HG02840 (cell line): Measurements from ENCODE around the gene ZNF37A.
"Not testable (repeated sequence)": the region's sequence is repeated elsewhere in the genome, so short reads cannot be mapped to it uniquely, and the experiment has no call there.

Experiments used
- ATAC-seq: cut with Tn5 transposase; IDR thresholded peaks from one replicate; pipeline ENCODE4 v1.9.1; 2021; ENCODE audit warnings: mild to moderate bottlenecking, moderate library complexity, moderate number of reproducible peaks; ENCODE audit not compliant: unreplicated experiment, low FRiP score

Gene ZNF37A

DNA sequence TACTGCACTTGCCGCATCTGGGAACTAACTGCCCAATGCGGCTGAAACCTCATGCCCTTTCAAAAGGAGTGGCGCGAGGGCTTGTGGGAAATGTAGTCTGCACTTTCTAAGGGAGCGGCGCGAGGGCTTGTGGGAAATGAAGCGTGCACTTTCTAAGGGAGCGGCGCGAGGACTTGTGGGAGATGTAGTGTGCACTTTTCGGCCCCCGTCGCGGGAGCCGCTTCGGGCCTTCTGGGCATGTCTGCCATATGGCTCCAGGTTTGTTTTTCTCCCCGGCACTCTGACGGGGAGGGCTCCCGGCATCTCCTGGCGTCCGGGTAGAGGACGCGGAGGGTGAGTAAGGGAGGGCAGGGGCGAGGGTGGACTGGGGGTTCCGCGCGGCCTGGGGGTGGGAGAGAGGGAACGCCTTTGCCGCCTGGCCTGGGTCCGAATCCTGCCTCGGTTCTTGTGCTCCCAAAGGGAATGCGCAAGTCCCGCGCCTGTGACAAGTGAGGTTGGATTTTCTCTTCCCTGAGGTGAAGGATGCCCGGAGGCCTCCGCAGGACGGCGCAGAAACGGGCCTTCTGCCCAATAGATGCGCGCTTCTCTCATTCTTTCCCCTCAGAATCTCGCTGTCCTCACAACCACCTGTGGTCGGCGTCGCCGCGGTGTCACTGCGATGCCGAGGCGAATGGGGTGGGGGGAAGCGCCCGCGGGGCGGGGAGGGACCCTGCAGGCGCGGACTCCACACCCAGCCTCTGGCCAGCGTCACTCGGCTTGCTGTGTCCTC, at the start of gene ZNF37A:
ZNF37A (plus strand) TSS at position 180 of the 769 bp plus-strand sequence. CDS start 2,281 bp downstream, outside the sequence.
- ATAC-seq: peak; percentile 98

GRCh38 chr10:38045129-38045528, 49.0 kb upstream of the ZNF37A start:
- no peak for ATAC-seq

DNA sequence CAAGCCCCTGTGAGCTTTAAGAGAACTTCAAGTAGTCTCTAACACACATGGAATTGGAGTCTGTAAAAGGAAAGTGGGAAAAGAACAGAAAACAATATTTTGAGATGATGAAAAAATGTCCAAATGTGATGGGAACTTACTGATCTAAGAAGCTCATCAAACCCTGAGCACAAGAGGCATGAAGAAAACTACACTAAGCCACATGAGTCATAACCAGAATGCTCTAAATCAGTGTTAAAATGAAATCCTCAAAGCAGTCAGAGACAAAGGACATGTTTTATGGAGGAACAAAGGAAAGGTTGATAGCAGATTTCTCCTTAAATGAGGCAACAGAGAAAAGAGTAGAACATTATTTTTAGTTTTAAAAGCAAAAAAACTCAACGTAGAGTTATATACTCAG, 46.5 kb upstream of the ZNF37A start:
- ATAC-seq: no peak

GRCh38 chr10:38050212-38050611, 43.9 kb upstream of the ZNF37A start:
- no peak for ATAC-seq

GRCh38 chr10:38054361-38054797, 39.8 kb upstream of the ZNF37A start:
- no peak for ATAC-seq

GRCh38 chr10:38055274-38055894, 38.8 kb upstream of the ZNF37A start:
- not testable (repeated sequence) for ATAC-seq

DNA sequence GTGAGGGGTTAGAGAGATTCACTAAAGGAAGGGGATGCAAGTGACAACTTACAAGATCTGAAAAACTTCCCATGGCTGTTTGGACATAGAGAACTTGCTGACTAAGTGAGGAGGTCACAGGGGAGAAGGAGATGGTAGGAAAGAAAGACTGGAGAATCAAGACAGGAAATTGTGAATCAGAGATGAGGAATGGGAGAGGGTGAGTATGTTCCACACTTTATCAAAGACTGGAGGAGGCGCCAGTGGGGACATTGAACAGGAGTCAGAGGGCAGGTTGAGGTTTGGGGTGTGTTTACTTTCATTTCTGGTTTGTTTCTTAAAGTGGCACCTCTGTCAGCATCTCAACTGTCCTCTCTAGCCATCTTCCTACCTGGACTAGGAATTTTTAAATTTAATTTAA, 24.5 kb upstream of the ZNF37A start:
- not testable (repeated sequence) for ATAC-seq

DNA sequence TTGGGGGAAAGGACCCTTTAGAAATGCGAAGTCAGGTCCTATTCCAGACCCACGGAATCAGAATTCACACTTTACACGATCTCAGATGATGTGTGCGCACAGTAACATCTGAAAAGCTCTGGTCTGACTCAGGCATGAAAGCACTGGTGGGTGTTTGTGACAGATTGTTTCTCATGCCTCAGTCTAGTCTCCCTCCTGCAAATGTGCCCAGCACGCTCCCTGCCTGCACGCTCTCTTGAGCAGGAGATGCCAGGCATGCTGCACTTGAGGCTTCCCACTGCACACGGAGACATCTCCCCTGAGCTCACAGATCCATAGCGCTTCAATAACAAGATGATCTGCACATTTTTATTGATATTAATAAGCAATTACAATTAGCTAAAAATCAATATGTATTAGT, 23.6 kb upstream of the ZNF37A start:
- ATAC-seq: no peak

GRCh38 chr10:38072552-38072951, 21.6 kb upstream of the ZNF37A start:
- ATAC-seq: no peak

DNA sequence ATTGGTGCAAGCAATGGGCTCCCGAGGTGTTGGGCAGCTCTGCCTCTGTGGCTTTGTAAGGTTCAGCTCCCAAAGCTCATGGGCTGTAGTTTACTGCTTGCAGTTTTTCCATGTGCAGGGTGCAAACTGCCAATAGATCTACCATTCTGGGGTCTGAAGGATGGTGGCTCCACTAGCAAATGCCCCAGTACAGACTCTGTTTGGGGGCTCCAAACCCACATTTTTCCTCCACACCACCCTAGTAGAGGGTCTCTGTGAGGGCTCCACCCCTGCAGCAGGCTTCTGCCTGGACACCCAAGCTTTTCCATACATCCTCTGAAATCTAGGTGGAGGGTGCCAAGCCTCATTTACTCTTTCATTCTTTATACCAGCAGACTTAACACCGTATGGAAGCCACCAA, 17.4 kb upstream of the ZNF37A start:
- no peak for ATAC-seq

GRCh38 chr10:38093318-38093717, 819 bp upstream of the ZNF37A start:
- not testable (repeated sequence) for ATAC-seq

- peak; percentile 29 for ATAC-seq
These were observed 350 bp upstream of the ZNF37A start for GRCh38 chr10:38093816-38094157.

DNA sequence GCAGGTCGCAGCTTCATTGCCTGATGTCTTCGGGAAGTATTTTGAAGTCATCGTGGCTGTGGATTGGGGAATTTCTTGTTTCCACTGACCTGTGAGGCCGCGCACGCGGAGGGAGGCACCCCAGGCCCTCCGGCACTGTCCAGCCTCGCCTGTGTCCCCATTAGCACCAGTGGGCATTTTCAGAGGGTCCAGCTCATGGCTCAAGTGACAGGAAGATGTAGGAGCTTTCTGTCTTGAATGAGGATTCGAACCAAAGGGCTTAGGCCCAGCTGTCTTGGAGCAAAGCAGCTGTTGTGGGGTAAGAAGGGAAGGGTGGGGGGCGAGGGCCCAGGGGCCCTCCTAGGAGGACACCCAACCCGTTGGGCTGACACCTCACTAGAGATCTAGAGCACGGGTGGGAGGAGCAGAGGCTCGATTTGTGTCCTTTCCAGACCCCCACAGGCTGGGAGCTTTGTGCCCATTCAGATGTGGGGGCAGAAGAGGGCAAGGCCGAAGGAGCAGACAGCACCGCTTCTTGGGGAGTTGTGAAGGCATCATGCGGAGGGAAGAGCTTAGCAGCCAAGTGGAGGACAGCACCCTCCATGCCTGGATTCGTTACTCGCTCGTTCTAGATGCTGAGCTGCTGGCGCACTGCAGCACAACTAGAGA, 914 bp downstream of the ZNF37A start:
- ATAC-seq: no peak

- no peak for ATAC-seq
These were observed 8.7 kb downstream of the ZNF37A start for GRCh38 chr10:38102880-38103279.

DNA sequence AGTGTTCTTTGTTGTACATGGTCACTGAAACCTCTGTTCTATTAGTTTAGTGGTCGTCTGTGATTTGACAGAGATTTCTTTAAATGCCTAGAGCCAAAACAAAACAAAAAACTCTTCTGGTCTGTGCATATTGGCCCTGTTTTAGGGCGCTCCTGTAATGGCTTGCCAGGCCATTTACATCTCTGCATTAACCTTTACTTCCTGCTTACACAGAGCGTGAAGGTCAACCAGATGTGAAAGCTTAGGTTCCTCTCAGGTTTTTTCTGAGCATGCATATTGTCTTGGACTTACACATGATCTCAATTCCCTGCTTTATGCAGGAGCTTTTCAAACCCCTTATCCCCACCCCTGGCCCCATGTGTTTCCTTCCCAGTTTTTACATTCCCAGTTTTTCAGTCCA, 9.6 kb downstream of the ZNF37A start:
- no peak for ATAC-seq

GRCh38 chr10:38112159-38112558, 18.0 kb downstream of the ZNF37A start:
- ATAC-seq: no peak

DNA sequence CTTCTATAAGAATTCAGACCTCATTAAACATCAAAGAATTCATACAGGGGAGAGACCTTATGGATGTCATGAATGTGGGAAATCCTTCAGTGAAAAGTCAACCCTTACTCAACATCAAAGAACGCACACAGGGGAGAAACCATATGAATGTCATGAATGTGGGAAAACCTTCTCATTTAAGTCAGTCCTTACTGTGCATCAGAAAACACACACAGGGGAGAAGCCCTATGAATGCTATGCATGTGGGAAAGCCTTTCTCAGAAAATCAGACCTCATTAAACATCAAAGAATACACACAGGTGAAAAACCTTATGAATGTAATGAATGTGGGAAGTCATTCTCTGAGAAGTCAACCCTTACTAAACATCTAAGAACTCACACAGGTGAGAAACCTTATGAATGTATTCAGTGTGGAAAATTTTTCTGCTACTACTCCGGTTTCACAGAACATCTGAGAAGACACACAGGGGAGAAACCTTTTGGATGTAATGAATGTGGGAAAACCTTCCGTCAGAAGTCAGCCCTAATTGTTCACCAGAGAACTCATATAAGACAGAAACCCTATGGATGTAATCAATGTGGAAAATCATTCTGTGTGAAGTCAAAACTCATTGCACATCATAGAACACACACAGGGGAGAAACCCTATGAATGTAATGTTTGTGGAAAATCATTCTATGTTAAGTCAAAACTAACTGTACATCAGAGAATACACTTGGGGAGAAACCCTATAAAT, 24.1 kb downstream of the ZNF37A start:
- no peak for ATAC-seq

GRCh38 chr10:38119038-38119437, 24.9 kb downstream of the ZNF37A start:
- ATAC-seq: no peak

DNA sequence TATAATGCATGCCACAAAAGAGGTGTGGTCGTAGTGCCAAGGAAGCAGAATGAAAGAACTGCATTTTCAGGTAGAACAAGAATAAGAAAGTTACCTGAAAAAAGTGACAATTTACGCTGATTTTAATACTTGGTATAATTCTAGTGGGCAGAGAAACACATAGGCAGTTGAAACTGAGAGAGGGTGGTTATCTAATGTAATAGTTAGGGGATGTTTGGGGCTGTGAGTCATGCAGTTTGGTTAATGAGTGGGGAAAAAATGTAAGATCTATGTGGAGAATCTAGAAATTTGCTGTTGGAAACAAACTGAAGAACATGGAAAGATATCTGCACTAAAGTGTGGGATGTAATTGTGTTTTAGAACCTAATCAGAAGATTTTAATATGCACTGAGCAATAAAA, 33.7 kb downstream of the ZNF37A start:
- no peak for ATAC-seq

GRCh38 chr10:38143587-38143986, 49.5 kb downstream of the ZNF37A start:
- ATAC-seq: no peak
